DMS79 (cell line): ENCODE data around the gene CCN5.
A peak's percentile ranks its signal among the peaks of the same experiment; 100 is the strongest.

Experiments
- DNase-seq: peaks from one replicate; lab custom pipeline; 2025; lab: John Stamatoyannopoulos, UW

Gene CCN5

GRCh38 chr20:44716309-44717106, 1.3 kb downstream of the CCN5 start:
- no peak for DNase-seq

GRCh38 chr20:44717986-44718385, 2.8 kb downstream of the CCN5 start:
- no peak for DNase-seq

- no peak for DNase-seq
Measured at GRCh38 chr20:44719841-44720240, 4.7 kb downstream of the CCN5 start.

GRCh38 chr20:44720621-44720996, 5.4 kb downstream of the CCN5 start:
- DNase-seq = no peak

- DNase-seq = peak; percentile 19
Measured at GRCh38 chr20:44720997-44721784, 6.0 kb downstream of the CCN5 start.

GRCh38 chr20:44721785-44722054, 6.6 kb downstream of the CCN5 start:
- no peak for DNase-seq

- DNase-seq = no peak
Measured at GRCh38 chr20:44722990-44723389, 7.8 kb downstream of the CCN5 start.

GRCh38 chr20:44723391-44723790, 8.2 kb downstream of the CCN5 start:
- DNase-seq = no peak

GRCh38 chr20:44723798-44724362, 8.7 kb downstream of the CCN5 start:
- no peak for DNase-seq

GRCh38 chr20:44724423-44725091, 9.4 kb downstream of the CCN5 start:
- no peak for DNase-seq

GRCh38 chr20:44725837-44726236, 10.7 kb downstream of the CCN5 start:
- no peak for DNase-seq

GRCh38 chr20:44727039-44727438, 11.9 kb downstream of the CCN5 start:
- no peak for DNase-seq

GRCh38 chr20:44727651-44728050, 12.5 kb downstream of the CCN5 start:
- DNase-seq = no peak

GRCh38 chr20:44728801-44729443, 13.8 kb downstream of the CCN5 start:
- DNase-seq = peak; percentile 58

GRCh38 chr20:44730441-44730840, 15.3 kb downstream of the CCN5 start:
- no peak for DNase-seq

GRCh38 chr20:44731657-44732056, 16.5 kb downstream of the CCN5 start:
- no peak for DNase-seq

- DNase-seq = no peak
Measured at GRCh38 chr20:44732327-44732726, 17.2 kb downstream of the CCN5 start.

- no peak for DNase-seq
Measured at GRCh38 chr20:44733341-44734069, 18.3 kb downstream of the CCN5 start.

GRCh38 chr20:44734938-44735337, 19.8 kb downstream of the CCN5 start:
- DNase-seq = no peak

GRCh38 chr20:44735816-44736169, 20.6 kb downstream of the CCN5 start:
- DNase-seq = no peak

- no peak for DNase-seq
Measured at GRCh38 chr20:44736170-44737021, 21.2 kb downstream of the CCN5 start.
